Neural cell (in vitro differentiated cells): Measurements from ENCODE around the gene DHRS9. TPM values are rescaled to one million over a fixed set of nuclear protein-coding genes. Genes with fewer than 3 reads are reported as not detected.

Experiments used
- H2AFZ ChIP-seq: fragments of 200-600, 300-800 bp; sonication (generic), shearing (Covaris generic); 2 replicates; pipeline ENCODE4 v1.6.0; 2014; ENCODE audit warnings: low read depth, mild to moderate bottlenecking, antibody characterized with exemption, low read length, moderate library complexity
- H3F3A ChIP-seq: fragments of 200-600 bp; shearing (Covaris generic); 2 replicates; pipeline ENCODE4 v1.6.1; 2016; ENCODE audit warnings: mild to moderate bottlenecking, moderate library complexity, mixed read lengths, antibody characterized with exemption, low read length; ENCODE audit not compliant: insufficient read depth, poor library complexity, severe bottlenecking
- H3K27ac ChIP-seq: fragments of 200-600, 300-800 bp; sonication (generic), shearing (Covaris generic); 2 replicates; pipeline ENCODE4 v1.5.1; 2014; ENCODE audit warnings: mild to moderate bottlenecking, low read length, moderate library complexity
- H3K27me3 ChIP-seq: fragments of 300-800, 200-600 bp; sonication (generic), shearing (Covaris generic); 2 replicates; pipeline ENCODE4 v1.6.0; 2014; ENCODE audit warnings: mild to moderate bottlenecking, low read depth, low read length, moderate library complexity; ENCODE audit not compliant: insufficient read depth
- H3K36me3 ChIP-seq: fragments of 300-800, 200-600 bp; sonication (generic), shearing (Covaris generic); 2 replicates; pipeline ENCODE4 v1.5.1; 2014; ENCODE audit warnings: mild to moderate bottlenecking, antibody characterized with exemption, low read length, moderate library complexity; ENCODE audit not compliant: insufficient read depth
- H3K4me2 ChIP-seq: fragments of 300-800, 200-600 bp; sonication (generic), shearing (Covaris generic); 2 replicates; pipeline ENCODE4 v1.6.0; 2014; ENCODE audit warnings: mild to moderate bottlenecking, low read length
- H3K4me3 ChIP-seq: fragments of 300-800, 200-600 bp; sonication (generic), shearing (Covaris generic); 2 replicates; pipeline ENCODE4 v1.5.1; 2014; ENCODE audit warnings: mild to moderate bottlenecking, low read length, moderate library complexity
- H3K79me2 ChIP-seq: fragments of 200-600 bp; shearing (Covaris generic); replicated peaks from 2 replicates; pipeline ENCODE4 v1.6.0; 2014; ENCODE audit warnings: mild to moderate bottlenecking, low read length, moderate library complexity; ENCODE audit not compliant: insufficient read depth
- H3K9ac ChIP-seq: fragments of 300-800, 200-600 bp; sonication (generic), shearing (Covaris generic); 2 replicates; pipeline ENCODE4 v1.6.1; 2016; ENCODE audit warnings: mild to moderate bottlenecking, low read length, mixed read lengths
- H3K9me2 ChIP-seq: fragments of 200-600 bp; shearing (Covaris generic); 2 replicates; pipeline ENCODE4 v1.6.1; 2016; ENCODE audit warnings: mild to moderate bottlenecking, low read length, mixed read lengths; ENCODE audit not compliant: insufficient read depth
- H3K9me3 ChIP-seq: fragments of 200-600, 300-800 bp; sonication (generic), shearing (Covaris generic); 2 replicates; pipeline ENCODE4 v1.6.1; 2016; ENCODE audit warnings: mild to moderate bottlenecking, mixed run types, low read length, moderate library complexity, mixed read lengths
- H4K20me1 ChIP-seq: fragments of 200-600 bp; shearing (Covaris generic); 2 replicates; pipeline ENCODE4 v1.6.1; 2016; ENCODE audit warnings: mild to moderate bottlenecking, mixed run types; ENCODE audit not compliant: insufficient read depth
- EP300 ChIP-seq: fragments of 450-650 bp; conservative IDR thresholded peaks from 2 replicates; pipeline ENCODE4 v1.6.1; 2014; ENCODE audit warnings: antibody characterized with exemption, mild to moderate bottlenecking, moderate library complexity; ENCODE audit not compliant: poor library complexity, severe bottlenecking
- EZH2 ChIP-seq: fragments of 200-600, 300-800 bp; shearing (Covaris generic), sonication (generic); IDR thresholded peaks from 2 replicates; pipeline ENCODE4 v1.6.1; 2014; ENCODE audit warnings: antibody characterized with exemption, low read length, borderline replicate concordance, mild to moderate bottlenecking; ENCODE audit not compliant: insufficient read depth, poor library complexity, severe bottlenecking
- MXI1 ChIP-seq: fragments of 450-650 bp; conservative IDR thresholded peaks from 2 replicates; pipeline ENCODE4 v1.6.1; 2014; ENCODE audit warnings: antibody characterized with exemption, mild to moderate bottlenecking; ENCODE audit not compliant: poor library complexity, severe bottlenecking
- POLR2AphosphoS5 ChIP-seq: IDR thresholded peaks from 2 replicates; pipeline ENCODE4 v1.6.1; 2012
- RAD21 ChIP-seq: fragments of 450-650 bp; conservative IDR thresholded peaks from 2 replicates; pipeline ENCODE4 v1.6.1; 2014; ENCODE audit warnings: antibody characterized with exemption, mild to moderate bottlenecking, moderate library complexity
- SMC3 ChIP-seq: fragments of 450-650 bp; conservative IDR thresholded peaks from 2 replicates; pipeline ENCODE4 v1.6.1; 2014; ENCODE audit warnings: antibody characterized with exemption, mild to moderate bottlenecking, moderate library complexity; ENCODE audit not compliant: poor library complexity
- TAF1 ChIP-seq: IDR thresholded peaks from 2 replicates; pipeline ENCODE4 v1.6.1; 2012; ENCODE audit warnings: low read depth
- polyA plus RNA-seq: library from polyadenylated mRNA; depleted of rRNA; stranded (reverse); fragments of >200 nt; gene quantifications from 2 replicates; pipeline ENCODE4 v1.2.3, GENCODE V29; 2014
- TF ChIP-seq, protein P1 (sequence below): IDR thresholded peaks from 2 replicates; pipeline ENCODE4 v1.6.1; 2012; ENCODE audit warnings: borderline replicate concordance
- TF ChIP-seq, protein P2 (sequence below): fragments of 450-650 bp; IDR thresholded peaks from 2 replicates; pipeline ENCODE4 v1.5.1; 2014; ENCODE audit warnings: antibody characterized with exemption, mild to moderate bottlenecking, moderate library complexity; ENCODE audit not compliant: poor library complexity, severe bottlenecking

DHRS9 gene
- polyA plus RNA-seq, 1 donor from 2014 or later, result not detected

DNA sequence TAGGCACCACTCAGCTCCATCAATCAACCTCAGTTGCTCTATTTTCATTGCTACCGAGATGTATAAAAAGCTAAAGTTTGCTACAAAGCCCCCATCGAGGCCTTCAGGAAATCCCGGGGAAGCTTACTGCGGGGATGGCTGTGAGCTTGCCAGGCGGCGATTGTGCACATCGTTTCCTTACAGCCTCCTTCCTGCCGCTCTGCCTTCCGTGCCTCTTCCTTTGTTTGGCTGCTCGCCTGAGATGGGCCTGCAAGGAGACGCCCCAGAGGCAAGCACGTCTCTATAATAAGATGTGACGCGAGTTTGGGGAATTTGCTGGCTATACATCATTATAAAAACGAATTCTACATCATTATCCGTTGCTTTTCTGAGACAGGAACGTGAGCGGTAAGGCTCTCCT is 41.6 kb downstream of the DHRS9 start:
- H3K36me3 ChIP-seq, result no peaks in the 10 kb centered on the region
- no peaks in the 10 kb centered on the region for H3K27me3 ChIP-seq
- no peaks in the 10 kb centered on the region for H3K79me2 ChIP-seq
- no peak overlapping the region for H3K9ac ChIP-seq
- no peaks in the 10 kb centered on the region for H4K20me1 ChIP-seq
- TF ChIP-seq, protein P1, sequence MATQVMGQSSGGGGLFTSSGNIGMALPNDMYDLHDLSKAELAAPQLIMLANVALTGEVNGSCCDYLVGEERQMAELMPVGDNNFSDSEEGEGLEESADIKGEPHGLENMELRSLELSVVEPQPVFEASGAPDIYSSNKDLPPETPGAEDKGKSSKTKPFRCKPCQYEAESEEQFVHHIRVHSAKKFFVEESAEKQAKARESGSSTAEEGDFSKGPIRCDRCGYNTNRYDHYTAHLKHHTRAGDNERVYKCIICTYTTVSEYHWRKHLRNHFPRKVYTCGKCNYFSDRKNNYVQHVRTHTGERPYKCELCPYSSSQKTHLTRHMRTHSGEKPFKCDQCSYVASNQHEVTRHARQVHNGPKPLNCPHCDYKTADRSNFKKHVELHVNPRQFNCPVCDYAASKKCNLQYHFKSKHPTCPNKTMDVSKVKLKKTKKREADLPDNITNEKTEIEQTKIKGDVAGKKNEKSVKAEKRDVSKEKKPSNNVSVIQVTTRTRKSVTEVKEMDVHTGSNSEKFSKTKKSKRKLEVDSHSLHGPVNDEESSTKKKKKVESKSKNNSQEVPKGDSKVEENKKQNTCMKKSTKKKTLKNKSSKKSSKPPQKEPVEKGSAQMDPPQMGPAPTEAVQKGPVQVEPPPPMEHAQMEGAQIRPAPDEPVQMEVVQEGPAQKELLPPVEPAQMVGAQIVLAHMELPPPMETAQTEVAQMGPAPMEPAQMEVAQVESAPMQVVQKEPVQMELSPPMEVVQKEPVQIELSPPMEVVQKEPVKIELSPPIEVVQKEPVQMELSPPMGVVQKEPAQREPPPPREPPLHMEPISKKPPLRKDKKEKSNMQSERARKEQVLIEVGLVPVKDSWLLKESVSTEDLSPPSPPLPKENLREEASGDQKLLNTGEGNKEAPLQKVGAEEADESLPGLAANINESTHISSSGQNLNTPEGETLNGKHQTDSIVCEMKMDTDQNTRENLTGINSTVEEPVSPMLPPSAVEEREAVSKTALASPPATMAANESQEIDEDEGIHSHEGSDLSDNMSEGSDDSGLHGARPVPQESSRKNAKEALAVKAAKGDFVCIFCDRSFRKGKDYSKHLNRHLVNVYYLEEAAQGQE, result no peak
- no peak for TF ChIP-seq MXI1
- TF ChIP-seq POLR2AphosphoS5, result no peak
- no peak for TF ChIP-seq SMC3
- TF ChIP-seq, protein P2, sequence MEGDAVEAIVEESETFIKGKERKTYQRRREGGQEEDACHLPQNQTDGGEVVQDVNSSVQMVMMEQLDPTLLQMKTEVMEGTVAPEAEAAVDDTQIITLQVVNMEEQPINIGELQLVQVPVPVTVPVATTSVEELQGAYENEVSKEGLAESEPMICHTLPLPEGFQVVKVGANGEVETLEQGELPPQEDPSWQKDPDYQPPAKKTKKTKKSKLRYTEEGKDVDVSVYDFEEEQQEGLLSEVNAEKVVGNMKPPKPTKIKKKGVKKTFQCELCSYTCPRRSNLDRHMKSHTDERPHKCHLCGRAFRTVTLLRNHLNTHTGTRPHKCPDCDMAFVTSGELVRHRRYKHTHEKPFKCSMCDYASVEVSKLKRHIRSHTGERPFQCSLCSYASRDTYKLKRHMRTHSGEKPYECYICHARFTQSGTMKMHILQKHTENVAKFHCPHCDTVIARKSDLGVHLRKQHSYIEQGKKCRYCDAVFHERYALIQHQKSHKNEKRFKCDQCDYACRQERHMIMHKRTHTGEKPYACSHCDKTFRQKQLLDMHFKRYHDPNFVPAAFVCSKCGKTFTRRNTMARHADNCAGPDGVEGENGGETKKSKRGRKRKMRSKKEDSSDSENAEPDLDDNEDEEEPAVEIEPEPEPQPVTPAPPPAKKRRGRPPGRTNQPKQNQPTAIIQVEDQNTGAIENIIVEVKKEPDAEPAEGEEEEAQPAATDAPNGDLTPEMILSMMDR, result no peak
- no peak for TF ChIP-seq RAD21
- TF ChIP-seq TAF1, result no peak
- no peak for TF ChIP-seq EZH2
- no peak for TF ChIP-seq EP300
- H3K27ac ChIP-seq, result no peak overlapping the region
- no peaks in the 10 kb centered on the region for H3K9me2 ChIP-seq
- no peak overlapping the region for H3K4me2 ChIP-seq
- no peaks in the 10 kb centered on the region for H3F3A ChIP-seq
- no peak overlapping the region for H3K4me3 ChIP-seq
- H3K9me3 ChIP-seq, result no peaks in the 10 kb centered on the region
- no peak overlapping the region for H2AFZ ChIP-seq

DNA sequence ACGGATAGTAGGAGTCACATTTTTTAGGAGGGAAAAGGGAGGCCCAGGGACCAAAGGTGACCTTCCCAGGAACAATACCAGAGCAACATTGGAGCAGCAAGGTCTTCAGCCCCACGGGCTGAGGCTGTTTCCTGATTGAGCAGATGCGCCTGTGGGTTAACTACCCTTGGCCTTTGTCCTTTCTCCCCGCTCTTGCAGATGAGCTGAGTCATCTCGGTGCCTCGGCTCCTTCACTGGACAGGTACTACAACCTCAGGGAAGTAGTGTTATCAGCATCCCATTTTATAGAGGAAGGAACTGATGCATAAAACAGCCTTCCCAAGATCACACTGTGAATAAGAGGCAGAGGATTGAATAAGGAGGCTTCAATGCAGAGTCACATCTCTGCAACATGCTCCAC is 43.5 kb downstream of the DHRS9 start:
- no peak for TF ChIP-seq POLR2AphosphoS5
- H3F3A ChIP-seq, result no peaks in the 10 kb centered on the region
- no peak overlapping the region for H3K4me2 ChIP-seq
- no peaks in the 10 kb centered on the region for H3K9me2 ChIP-seq
- no peaks in the 10 kb centered on the region for H4K20me1 ChIP-seq
- no peaks in the 10 kb centered on the region for H3K79me2 ChIP-seq
- no peaks in the 10 kb centered on the region for H3K9me3 ChIP-seq
- H3K27me3 ChIP-seq, result no peaks in the 10 kb centered on the region
- no peak overlapping the region for H3K27ac ChIP-seq
- H3K9ac ChIP-seq, result no peak overlapping the region
- no peak overlapping the region for H2AFZ ChIP-seq
- no peak overlapping the region for H3K4me3 ChIP-seq
- H3K36me3 ChIP-seq, result no peaks in the 10 kb centered on the region

DNA sequence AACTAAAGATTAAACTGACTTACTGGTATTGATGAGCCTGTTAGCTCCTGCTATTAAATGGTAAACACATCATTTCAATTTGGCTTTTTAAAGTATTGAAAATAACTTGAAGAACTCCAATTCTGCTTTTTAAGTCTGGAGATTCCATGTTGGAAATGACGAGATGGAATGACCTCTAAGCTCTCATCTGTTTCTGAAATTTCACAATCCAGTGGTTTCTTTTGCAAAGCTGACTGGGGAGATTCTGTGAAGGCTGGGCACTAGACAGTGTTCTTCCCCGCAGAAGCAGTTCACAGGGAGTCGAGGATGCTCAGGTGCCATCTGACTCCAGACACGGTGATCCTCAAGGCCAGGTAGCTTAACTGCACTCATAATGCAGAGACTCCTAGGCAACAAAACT is 44.7 kb downstream of the DHRS9 start:
- no peak overlapping the region for H3K9ac ChIP-seq
- no peak overlapping the region for H3K4me3 ChIP-seq
- no peaks in the 10 kb centered on the region for H3F3A ChIP-seq
- no peaks in the 10 kb centered on the region for H3K9me3 ChIP-seq
- no peaks in the 10 kb centered on the region for H3K36me3 ChIP-seq
- H3K27me3 ChIP-seq, result no peaks in the 10 kb centered on the region
- H2AFZ ChIP-seq, result no peak overlapping the region
- no peak overlapping the region for H3K27ac ChIP-seq
- no peaks in the 10 kb centered on the region for H3K9me2 ChIP-seq
- no peaks in the 10 kb centered on the region for H3K79me2 ChIP-seq
- TF ChIP-seq, protein P2, result no peak
- TF ChIP-seq POLR2AphosphoS5, result no peak
- no peak for TF ChIP-seq TAF1
- TF ChIP-seq SMC3, result no peak
- H3K4me2 ChIP-seq, result no peak overlapping the region
- H4K20me1 ChIP-seq, result no peaks in the 10 kb centered on the region
